ENCODE results near the gene SNX9.

Gene SNX9

GRCh38 chr6:157860505-157860991 lies 37.5 kb downstream of the SNX9 start:
- no peak for DNase-seq

GRCh38 chr6:157861184-157861583 lies 38.1 kb downstream of the SNX9 start:
- DNase-seq = no peak

- no peak for DNase-seq
Observed at GRCh38 chr6:157861814-157862213, 38.8 kb downstream of the SNX9 start.

- DNase-seq = no peak
Observed at GRCh38 chr6:157862706-157863105, 39.7 kb downstream of the SNX9 start.

- no peak for DNase-seq
Observed at GRCh38 chr6:157864185-157864761, 41.2 kb downstream of the SNX9 start.

- no peak for DNase-seq
Observed at GRCh38 chr6:157865249-157865648, 42.2 kb downstream of the SNX9 start.

- DNase-seq = no peak
Observed at GRCh38 chr6:157867155-157867559, 44.1 kb downstream of the SNX9 start.

- no peak for DNase-seq
Observed at GRCh38 chr6:157867981-157868380, 44.9 kb downstream of the SNX9 start.

GRCh38 chr6:157868835-157869234 lies 45.8 kb downstream of the SNX9 start:
- DNase-seq = no peak

GRCh38 chr6:157869673-157870302 lies 46.7 kb downstream of the SNX9 start:
- no peak for DNase-seq

- DNase-seq = peak; percentile 88 to 89
Observed at GRCh38 chr6:157873735-157874344, 50.8 kb downstream of the SNX9 start.

- no peak for DNase-seq
Observed at GRCh38 chr6:157877149-157877548, 54.1 kb downstream of the SNX9 start.

- DNase-seq = no peak
Observed at GRCh38 chr6:157877573-157878438, 54.8 kb downstream of the SNX9 start.

- DNase-seq = no peak
Observed at GRCh38 chr6:157879034-157879872, 56.2 kb downstream of the SNX9 start.

- no peak for DNase-seq
Observed at GRCh38 chr6:157879873-157880254, 56.8 kb downstream of the SNX9 start.

GRCh38 chr6:157880534-157880933 lies 57.5 kb downstream of the SNX9 start:
- no peak for DNase-seq

GRCh38 chr6:157881342-157881741 lies 58.3 kb downstream of the SNX9 start:
- no peak for DNase-seq

- no peak for DNase-seq
Observed at GRCh38 chr6:157884756-157885155, 61.7 kb downstream of the SNX9 start.

GRCh38 chr6:157885211-157885788 lies 62.3 kb downstream of the SNX9 start:
- peak in 1 of 2 donors; percentile 43 for DNase-seq

GRCh38 chr6:157885876-157886275 lies 62.8 kb downstream of the SNX9 start:
- DNase-seq = no peak

- DNase-seq = no peak
Observed at GRCh38 chr6:157887892-157888291, 64.8 kb downstream of the SNX9 start.
